GM12875 (cell line): ENCODE results near the gene MYBPC2.

ENCODE experiments used
- H3K4me3 ChIP-seq: one replicate; pipeline ENCODE4 v1.5.1; 2011; ENCODE audit warnings: low read depth, low read length, control low read depth
- CTCF ChIP-seq: IDR thresholded peaks from 2 replicates; pipeline ENCODE4 v1.5.1; 2011; ENCODE audit warnings: low read depth, mild to moderate bottlenecking, control low read depth, inconsistent platforms, low read length, moderate library complexity, borderline replicate concordance; ENCODE audit not compliant: insufficient read depth

MYBPC2 gene

GRCh38 chr19:50402544-50403301 lies 30.0 kb upstream of the MYBPC2 start:
- no peak overlapping the region for H3K4me3 ChIP-seq
- no peak for TF ChIP-seq CTCF

GRCh38 chr19:50406156-50406820 lies 26.4 kb upstream of the MYBPC2 start:
- TF ChIP-seq CTCF, result no peak

DNA sequence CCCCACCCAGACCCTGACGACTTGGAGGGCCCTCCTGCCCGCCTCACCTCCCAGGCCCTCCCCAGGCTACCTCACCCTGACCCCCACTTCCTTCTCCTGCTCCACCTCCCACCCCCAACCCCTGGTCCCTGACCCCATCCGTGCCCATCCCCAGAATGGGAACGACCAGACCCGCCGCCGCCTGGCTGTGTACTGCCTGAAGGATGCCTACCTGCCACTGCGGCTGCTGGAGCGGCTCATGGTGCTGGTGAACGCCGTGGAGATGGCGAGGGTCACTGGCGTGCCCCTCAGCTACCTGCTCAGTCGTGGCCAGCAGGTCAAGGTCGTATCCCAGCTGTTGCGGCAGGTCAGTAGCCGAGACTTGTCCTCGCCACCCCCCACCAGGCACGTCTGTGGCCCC lies 25.9 kb upstream of the MYBPC2 start:
- H3K4me3 ChIP-seq, result no peak overlapping the region
- no peak for TF ChIP-seq CTCF

More at GRCh38 chr19:50406156-50406820, 26.4 kb upstream of the MYBPC2 start:
- no peak overlapping the region for H3K4me3 ChIP-seq

DNA sequence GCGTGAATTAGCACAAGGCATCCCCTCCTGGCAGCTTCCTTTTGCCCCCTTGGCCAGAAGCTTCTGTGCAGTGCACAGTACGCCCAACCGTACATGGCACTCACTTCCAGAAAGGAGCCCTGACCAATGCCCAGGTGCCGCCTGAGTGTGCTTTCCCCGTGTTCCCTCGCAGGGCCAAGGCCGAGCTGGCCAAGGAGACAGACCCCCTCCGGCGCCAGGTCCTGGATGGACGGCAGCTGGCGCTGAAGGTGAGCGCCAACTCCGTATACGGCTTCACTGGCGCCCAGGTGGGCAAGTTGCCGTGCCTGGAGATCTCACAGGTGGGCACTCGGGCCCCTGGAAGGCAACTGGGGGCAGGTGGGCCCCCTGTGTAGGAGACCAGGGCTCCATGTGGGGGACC lies 23.3 kb upstream of the MYBPC2 start:
- no peak overlapping the region for H3K4me3 ChIP-seq
- TF ChIP-seq CTCF, result no peak

DNA sequence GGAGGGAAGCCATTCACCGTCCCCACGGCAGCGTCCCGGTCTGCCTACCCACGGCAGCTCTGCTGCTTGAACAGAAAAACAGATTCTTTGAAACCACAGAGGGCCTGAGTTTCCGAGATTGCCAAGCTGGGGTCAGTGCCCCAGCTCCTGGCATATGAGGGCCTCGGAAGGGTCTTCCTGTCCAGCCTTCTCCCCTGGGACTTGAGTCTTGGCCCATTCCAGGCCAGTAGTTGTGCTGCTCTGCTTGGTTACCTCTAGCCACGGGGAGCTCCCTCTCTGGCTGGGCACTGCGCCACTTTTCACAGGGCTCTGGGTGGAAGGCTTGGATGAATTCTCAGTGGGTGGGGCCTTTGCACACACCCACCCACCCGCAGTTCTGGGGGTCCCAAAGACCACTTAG lies 22.6 kb upstream of the MYBPC2 start:
- no peak overlapping the region for H3K4me3 ChIP-seq
- no peak for TF ChIP-seq CTCF

DNA sequence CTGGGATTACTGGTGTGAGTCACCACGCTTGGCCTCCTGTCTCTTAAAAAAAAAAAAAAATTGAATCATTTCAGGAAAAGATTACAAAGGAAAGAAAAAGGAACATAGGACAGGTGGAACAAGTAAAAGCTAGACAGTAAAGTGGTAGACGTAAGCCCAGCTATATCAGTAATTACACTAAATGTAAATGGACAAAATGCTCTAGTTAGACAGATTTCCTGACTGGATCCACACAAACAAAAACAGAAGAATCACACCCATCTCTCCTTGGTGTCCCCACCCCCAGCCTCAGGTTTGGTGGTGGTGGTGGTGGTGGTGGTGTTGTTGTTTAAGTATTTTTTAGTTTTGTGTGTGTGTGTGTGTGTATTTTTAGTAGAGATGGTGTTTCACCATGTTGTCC lies 20.3 kb upstream of the MYBPC2 start:
- TF ChIP-seq CTCF, result no peak
- H3K4me3 ChIP-seq, result no peak overlapping the region

DNA sequence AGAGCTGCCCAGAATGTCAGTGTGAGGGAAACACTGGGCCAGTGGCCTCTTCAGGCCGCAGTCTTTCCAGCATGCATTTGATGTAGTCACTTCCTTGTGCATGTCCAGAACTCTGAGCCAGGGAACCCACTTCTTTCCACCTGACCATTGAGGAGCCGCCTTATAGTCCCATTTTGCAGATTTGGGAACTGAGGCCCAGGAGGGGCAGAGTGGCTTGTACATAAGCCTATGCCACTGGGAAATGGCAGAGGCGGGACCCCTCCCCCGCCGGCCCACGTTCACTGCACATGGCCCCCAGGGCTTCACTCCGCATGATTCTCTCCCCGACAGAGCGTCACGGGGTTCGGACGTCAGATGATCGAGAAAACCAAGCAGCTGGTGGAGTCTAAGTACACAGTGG lies 19.6 kb upstream of the MYBPC2 start:
- H3K4me3 ChIP-seq, result no peak overlapping the region
- no peak for TF ChIP-seq CTCF
